Measurements from ENCODE around the gene EFNA5.

GRCh38 chr5:107615299-107615817 lies 55.4 kb downstream of the EFNA5 start:
- TF ChIP-seq CTCF (IDR thresholded peaks at IDR 0.05; ENCODE audit: poor library complexity, severe bottlenecking) (no peak), EP300 (conservative IDR thresholded peaks at IDR 0.05; ENCODE audit: poor library complexity, severe bottlenecking) (no peak)

All from neural cell (in vitro differentiated cells).